NCI-H2171 treated with DMSO at 0.1 percent for 48 hours (cell line): ENCODE data around the gene FLNC.
A peak's percentile ranks its signal among the peaks of the same experiment; 100 is the strongest.

Experiments
- DNase-seq: peaks from one replicate; lab custom pipeline; 2025; lab: John Stamatoyannopoulos, UW

Gene FLNC

GRCh38 chr7:128804484-128804883 lies 25.7 kb upstream of the FLNC start:
- no peak for DNase-seq

GRCh38 chr7:128805225-128805624 lies 25.0 kb upstream of the FLNC start:
- no peak for DNase-seq

DNA sequence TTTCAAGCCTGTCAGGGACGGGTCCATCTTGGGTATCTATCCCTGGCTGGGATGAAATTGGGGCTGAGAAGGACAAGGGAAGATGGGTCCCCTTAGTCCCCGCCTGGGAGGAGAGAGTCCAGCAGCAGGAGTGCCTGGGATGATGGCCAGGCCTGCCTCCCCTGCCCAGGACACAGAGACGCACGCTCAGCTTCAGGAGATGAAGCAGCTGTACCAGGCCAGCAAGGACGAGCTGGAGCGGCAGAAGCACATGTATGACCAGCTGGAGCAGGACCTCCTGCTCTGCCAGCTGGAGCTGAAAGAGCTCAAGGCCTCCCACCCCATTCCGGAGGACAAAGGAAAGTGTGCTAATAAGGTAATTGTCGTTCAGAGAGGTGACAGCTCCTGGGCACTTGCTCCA lies 23.0 kb upstream of the FLNC start:
- DNase-seq = no peak

- no peak for DNase-seq
These were observed 20.8 kb upstream of the FLNC start for GRCh38 chr7:128809363-128809762.

DNA sequence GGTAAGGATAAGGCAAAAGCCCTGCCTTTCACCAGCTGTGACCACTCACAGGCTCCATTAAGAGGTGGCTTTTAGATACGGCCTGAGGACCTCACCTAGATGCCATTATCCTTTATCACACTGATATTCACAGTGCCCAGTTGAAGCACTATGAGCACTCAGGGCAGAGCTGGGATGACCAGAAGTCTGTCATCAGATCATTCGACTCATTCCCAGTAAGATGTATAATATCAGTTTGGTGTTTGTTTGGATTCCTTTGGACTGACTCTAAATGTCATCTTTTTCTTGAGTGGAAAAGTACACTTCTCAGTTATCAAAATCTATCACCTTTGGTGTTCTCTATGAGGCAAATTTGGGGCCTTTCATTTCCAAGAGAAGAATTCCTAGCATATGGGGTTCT lies 19.7 kb upstream of the FLNC start:
- DNase-seq = no peak

GRCh38 chr7:128810997-128811396 lies 19.2 kb upstream of the FLNC start:
- DNase-seq = no peak

DNA sequence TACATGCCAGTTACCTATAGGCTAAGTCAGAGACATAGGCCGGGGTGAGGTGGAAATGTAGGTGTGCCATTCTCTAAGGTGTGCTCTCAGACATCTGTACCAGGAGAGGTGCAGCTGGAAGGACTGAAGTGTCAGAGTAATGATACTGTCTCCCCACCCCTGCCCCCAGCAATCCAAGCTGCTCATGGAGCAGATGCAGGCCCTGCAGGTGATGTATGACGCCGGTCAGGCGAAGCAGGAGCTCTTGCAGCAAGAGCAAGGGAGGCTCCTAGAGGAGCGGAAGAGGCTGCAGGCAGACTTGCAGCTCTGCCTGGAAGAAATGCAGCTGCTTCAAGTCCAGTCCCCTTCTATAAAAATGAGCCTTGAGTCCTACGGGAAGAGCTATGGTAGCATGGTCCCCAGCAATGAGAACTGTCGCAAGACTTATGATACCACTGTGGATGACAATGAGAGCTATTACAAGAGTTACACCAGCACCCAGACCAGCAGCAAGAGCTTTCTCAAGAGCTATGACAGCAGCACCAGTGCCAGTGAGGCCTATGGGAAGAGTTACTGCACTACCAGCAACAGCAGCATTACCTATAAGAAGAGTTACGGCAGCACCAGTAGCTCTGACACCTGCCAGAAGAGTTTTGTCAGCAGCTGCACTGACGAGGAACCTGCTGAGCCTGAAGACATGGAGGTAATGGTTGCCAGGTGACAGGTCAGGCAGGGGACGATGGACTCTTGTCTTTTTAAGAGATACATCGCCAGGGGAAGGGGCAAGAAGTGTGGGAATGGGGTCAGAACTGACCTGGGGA lies 18.4 kb upstream of the FLNC start:
- DNase-seq = no peak

- DNase-seq = no peak
These were observed 17.6 kb upstream of the FLNC start for GRCh38 chr7:128812514-128813168.

DNA sequence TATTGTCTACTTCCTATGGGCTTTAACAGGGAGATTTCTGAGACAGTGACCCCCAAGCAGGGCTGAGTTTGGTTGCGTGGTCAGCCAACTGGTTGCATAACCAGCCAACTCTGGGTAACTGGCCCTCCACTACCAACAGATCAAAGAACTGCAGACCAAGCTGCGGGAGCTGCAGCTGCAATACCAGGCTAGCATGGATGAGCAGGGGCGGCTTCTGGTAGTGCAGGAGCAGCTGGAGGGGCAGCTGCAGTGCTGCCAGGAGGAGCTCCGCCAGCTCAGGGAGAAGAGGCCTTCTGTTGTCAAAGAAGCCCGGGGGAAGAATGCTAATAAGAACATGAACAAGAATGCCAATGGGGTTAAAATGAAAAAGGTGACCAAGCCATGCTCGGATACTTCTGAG lies 15.7 kb upstream of the FLNC start:
- peak; percentile 68 for DNase-seq

DNA sequence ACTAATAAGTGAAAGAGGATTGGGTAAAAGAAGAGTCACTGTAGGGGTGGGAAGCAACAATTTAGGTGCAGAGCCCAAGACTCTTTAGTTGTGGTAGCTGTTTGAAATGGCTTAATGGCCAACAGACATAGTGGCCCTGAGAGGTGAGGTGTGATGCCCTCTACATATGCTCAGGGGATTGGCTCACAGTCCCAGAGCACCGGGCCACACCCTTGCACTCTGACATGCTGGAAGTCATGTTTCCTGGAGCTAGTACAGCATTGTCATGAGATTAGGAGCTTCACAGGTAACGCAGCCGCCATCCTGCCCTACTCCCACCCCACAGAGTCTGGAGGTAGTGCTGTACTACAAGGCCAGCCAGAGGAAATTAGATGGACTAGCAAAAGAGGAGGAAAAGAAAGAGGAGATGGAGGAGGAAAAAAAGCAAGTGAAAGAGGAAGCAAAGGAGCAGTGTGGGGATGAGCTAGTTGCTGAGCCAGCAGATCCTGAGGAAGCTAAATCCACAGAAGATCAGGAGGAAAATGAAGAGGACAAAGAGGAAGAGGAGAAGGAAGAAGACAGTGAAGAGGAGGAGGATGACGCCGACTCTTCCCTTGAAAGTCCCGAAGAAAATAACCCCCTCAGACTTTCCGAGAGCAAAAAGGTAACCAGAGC lies 14.8 kb upstream of the FLNC start:
- DNase-seq = no peak

- DNase-seq = no peak
These were observed 11.5 kb upstream of the FLNC start for GRCh38 chr7:128818694-128819093.

DNA sequence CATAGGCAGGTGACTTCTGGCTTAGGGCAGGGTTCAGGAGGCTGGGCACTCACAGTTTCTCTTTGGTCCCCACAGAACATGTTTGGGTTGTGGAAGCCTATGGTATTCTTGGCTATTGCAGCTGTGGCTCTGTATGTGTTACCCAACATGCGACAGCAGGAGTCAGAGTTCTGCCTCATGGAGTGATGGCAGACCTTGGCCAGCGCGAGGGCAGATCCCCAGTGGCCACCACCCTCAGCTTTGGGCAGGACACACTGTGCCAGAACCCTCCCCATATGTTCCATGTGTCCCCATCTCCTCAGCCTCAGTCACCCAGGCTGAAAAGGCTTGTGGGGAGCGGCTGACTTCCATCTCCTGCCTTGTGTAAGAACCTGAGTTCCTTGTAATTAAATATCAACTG lies 8.5 kb upstream of the FLNC start:
- no peak for DNase-seq

GRCh38 chr7:128826512-128826911 lies 3.7 kb upstream of the FLNC start:
- DNase-seq = no peak

DNA sequence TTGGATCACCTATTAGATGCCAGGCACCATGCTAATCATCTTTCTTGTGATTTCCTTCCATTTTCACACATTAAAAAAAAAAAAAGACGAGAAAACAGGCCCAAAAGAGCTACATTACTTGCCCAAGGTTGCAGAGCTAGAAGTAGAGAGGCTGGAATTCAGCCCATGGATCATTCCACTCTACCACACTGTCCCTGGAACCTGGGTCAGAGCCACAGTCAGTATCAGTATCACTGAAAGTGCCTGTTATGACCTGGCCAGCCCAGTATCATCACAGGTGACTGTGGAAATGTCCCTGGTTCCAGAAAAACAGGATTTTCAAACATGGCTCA lies 3.3 kb upstream of the FLNC start:
- DNase-seq = no peak

- no peak for DNase-seq
These were observed 2.8 kb upstream of the FLNC start for GRCh38 chr7:128827248-128827958.

DNA sequence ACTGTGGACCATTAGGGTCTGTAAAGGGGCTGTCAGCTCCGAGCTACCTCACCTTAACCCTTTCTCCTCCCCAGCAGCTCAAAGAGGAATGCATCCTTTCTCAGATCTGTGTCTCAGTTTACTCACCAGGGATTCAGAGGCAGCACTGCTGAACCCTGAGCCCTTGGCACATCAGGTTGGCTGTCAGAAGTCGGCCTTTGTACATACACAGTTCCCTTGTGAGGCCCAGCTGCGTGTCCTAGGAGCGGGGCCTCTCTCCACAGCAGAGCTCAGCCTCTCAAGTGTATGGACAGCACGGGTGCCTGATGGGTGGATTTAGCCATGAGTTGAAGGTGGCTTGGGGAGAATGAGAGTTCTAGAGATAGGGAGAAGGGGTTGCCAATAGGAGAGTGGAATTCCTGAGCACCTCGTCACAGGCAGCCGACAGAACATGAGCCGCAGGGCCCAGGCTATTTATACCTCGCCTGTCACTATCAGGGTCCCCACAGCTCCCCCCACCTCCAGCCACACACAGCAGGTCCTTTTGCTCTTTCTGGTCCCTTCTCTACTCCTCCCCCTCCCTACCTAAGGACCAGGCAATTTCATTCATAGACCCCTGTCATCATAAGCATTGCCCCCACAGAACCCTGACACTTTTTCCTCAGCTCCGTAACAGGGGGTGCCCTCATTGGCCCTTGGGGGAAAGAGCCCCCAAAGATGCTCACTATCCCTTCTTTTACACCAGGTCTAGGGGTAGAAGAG lies 2.1 kb upstream of the FLNC start:
- no peak for DNase-seq

DNA sequence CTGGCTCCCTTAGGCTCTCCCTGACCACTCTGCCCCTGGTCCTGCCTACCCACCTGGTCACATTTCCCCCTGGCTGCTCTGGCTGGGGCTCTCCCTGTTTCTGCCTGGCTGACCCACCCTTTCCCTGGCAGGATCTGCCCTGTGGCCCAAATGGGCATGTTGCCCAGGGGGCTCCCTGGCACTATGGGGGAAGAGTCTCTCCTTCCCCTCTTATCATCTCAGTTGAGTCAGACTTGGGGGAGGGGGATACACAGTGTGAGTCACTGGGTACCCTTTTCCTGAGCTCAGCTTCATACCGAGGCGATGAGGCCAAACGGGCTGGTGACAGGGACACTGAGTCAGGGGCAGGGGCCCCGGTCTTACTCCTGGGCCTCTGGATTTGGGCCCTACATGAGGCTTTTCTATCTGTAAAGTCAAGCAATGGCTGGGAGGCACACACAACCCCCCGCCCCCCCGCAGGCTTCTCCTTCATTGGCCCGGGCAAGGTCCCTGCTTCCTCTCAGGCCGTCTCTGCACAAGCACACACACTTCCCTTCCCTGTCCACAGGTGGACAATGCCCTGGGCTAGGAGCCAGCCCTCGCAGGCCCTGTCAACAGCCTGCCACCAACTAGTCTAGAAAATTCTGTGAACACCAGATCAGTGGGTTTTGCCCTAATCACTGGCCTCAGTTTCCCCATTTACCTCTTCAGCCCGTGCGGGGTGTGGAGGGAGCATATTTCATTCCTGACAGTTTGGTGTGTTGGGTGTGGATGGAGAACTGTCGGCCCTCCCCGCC lies 627 bp upstream of the FLNC start:
- no peak for DNase-seq

- DNase-seq = peak; percentile 54
These were observed 1.2 kb downstream of the FLNC start for GRCh38 chr7:128831178-128831993.

DNA sequence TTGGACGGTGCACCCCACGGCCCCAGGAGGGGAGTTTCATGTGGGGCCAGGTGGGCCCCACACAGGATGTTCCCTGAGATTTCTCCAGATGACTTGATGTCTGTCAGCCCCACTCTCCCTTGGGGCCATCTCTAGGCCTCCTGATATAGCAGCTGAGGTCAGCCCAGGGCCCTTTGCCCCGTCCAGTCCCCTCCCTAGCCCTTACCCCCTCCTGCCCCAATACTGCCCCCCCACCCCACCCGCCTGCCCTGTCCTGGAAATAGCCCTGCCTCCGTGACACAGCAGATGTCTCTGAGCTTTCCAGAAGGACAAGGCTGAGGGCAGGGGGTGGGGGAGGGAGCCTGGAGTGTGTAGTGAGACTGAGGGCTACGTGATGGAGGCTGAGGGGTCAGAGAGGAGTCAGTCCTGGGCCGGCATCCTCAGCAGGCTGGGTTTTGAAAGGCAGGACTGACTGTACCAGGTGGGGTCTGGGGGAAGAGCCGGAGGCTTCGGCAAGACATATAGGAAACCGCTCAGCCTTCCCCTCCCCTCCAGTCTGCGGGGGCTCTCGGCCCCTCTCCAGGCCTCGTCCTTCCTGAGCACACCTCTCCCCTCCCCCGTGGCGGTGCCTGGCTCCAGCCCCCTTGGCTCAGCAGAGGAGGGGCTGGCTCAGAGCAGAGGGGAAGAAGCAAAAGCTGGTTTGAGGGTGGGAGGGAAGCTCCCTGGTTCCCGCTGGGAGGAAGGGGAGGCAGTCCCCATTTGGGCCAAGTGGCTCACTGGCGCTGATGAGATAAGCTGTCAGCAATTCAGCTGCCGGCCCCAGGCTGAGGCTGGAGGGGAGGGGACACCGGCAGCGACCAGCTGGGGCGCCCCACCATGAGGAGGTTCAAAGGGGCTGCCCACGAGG lies 2.0 kb downstream of the FLNC start:
- peak; percentile 88 for DNase-seq

DNA sequence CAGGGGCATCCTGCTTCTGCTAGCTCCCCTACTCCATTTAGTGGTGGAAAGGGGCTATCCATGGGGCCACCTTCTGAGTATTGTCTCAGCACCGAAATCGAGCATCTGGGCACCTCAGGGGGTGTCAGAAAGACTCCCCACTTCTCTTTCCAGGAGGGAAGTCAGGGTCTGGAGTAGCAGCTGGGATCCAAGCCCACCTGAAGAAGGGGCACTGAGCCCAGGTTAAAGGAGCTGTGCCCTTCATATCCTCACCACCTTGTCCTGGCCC lies 2.6 kb downstream of the FLNC start:
- DNase-seq = no peak
